ENCODE measurements around the gene CCL15. TPM values are rescaled to one million over a fixed set of nuclear protein-coding genes. Genes with fewer than 3 reads are reported as not detected.

CCL15 gene
- total and polyA plus RNA-seq, 2 donors (not counting 3 experiments of a cell fraction or from before 2014, with no cell fraction given), result not detected

DNA sequence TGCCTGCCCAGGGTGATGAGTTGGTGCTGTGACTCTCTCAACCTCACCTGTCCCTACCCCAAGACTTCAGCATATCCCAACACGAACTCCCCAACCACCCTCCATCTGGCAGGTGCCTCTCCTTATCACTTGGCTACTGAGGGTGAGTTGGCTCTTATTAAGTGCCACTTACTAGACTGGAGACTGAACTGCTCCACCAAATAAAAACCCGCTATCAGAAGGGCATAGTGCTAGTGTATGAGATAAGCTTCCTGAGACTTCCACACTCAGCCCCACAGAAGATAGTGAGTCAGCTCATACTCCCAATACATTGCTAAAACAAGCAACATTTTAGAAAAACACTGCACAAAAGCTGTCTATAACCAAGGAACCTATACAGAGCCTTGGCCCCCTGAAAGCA is 46.7 kb upstream of the CCL15 start:
- H3K36me3 ChIP-seq (ENCODE audit: control insufficient read depth in 2 of 2, extremely low read depth in 1 of 2, insufficient read depth in 2 of 2, low read length in 2 of 2), result no peaks in the 10 kb centered on the region
- H2AFZ ChIP-seq (ENCODE audit: low read depth, low read length), result no peak overlapping the region
- H3K27me3 ChIP-seq (ENCODE audit: control insufficient read depth in 2 of 2, insufficient read depth in 2 of 2, low read length in 2 of 2), result peaks cover 0 to 2% of the 10 kb centered on the region in 2 experiments
- no peaks in the 10 kb centered on the region for H3K9me3 ChIP-seq (replicated peaks; ENCODE audit: control insufficient read depth, insufficient read depth, low read length)
- FAIRE-seq (no peak), DNase-seq (ENCODE audit: low read depth, low spot score) (no peak)
- intact Hi-C loops (cut with micrococcal nuclease) (no loop called here), dilution Hi-C loops (cut with MboI; ENCODE audit: extremely low pct_ligation_motif_present, low sequenced_read_pairs) (no loop called here)
- no peak for TF ChIP-seq JUN (IDR thresholded peaks at IDR 0.05; ENCODE audit: borderline replicate concordance, insufficient read depth, insufficient read length, low read depth)
- TF ChIP-seq, protein P1, sequence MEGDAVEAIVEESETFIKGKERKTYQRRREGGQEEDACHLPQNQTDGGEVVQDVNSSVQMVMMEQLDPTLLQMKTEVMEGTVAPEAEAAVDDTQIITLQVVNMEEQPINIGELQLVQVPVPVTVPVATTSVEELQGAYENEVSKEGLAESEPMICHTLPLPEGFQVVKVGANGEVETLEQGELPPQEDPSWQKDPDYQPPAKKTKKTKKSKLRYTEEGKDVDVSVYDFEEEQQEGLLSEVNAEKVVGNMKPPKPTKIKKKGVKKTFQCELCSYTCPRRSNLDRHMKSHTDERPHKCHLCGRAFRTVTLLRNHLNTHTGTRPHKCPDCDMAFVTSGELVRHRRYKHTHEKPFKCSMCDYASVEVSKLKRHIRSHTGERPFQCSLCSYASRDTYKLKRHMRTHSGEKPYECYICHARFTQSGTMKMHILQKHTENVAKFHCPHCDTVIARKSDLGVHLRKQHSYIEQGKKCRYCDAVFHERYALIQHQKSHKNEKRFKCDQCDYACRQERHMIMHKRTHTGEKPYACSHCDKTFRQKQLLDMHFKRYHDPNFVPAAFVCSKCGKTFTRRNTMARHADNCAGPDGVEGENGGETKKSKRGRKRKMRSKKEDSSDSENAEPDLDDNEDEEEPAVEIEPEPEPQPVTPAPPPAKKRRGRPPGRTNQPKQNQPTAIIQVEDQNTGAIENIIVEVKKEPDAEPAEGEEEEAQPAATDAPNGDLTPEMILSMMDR (IDR thresholded peaks at IDR 0.05; ENCODE audit: extremely low read depth in 1 of 2, insufficient read depth in 1 of 2, low read depth in 1 of 2, low read length in 2 of 2), result no peak
- H3K9ac ChIP-seq (replicated peaks; ENCODE audit: extremely low read depth, insufficient read depth, low read length), result no peak overlapping the region
- H3K79me2 ChIP-seq (ENCODE audit: control insufficient read depth, insufficient read depth, low read length), result no peaks in the 10 kb centered on the region
- H3K4me1 ChIP-seq (ENCODE audit: control insufficient read depth, extremely low read depth, insufficient read depth, low read length), result no peaks in the 10 kb centered on the region
- H4K20me1 ChIP-seq (replicated peaks; ENCODE audit: control insufficient read depth, extremely low read depth, insufficient read depth, low read length), result no peaks in the 10 kb centered on the region
- H3K4me3 ChIP-seq (replicated peaks in 1 of 3; ENCODE audit: insufficient read depth in 1 of 3, low read depth in 1 of 3, low read length in 3 of 3), result no peak overlapping the region
- H3K4me2 ChIP-seq (ENCODE audit: insufficient read depth, low read length), result no peak overlapping the region
- ChIA-PET CTCF (interaction anchor here (1.1 to 1.2 kb wide), 2 partner anchors 72 to 101 kb away, joined by 3 to 5 read pairs; no protein-coding TSS in a partner anchor), POLR2A (no interaction called here)
- no peaks in the 10 kb centered on the region for H3K9me1 ChIP-seq (replicated peaks; ENCODE audit: control insufficient read depth, extremely low read depth, insufficient read depth, low read length)
- BruUV-seq (replicated peaks), result no TSS peak
- H3K27ac ChIP-seq (ENCODE audit: insufficient read depth, low read depth, low read length), result no peak overlapping the region

GRCh38 chr17:36036235-36036634 is 34.9 kb upstream of the CCL15 start:
- TF ChIP-seq, protein P1 (IDR thresholded peaks at IDR 0.05; ENCODE audit: extremely low read depth in 1 of 2, insufficient read depth in 1 of 2, low read depth in 1 of 2, low read length in 2 of 2), result no peak
- TF ChIP-seq MYC (IDR thresholded peaks at IDR 0.05; ENCODE audit: low read depth, low read length) (no peak), POLR2AphosphoS5 (IDR thresholded peaks at IDR 0.05; ENCODE audit: insufficient read depth, low read depth, low read length) (no peak), FOS (IDR thresholded peaks at IDR 0.05; ENCODE audit: borderline replicate concordance, insufficient read depth, low read length) (no peak), GATA2 (IDR thresholded peaks at IDR 0.05; ENCODE audit: insufficient read depth, insufficient read length, low read depth, low read length) (no peak), POLR2A (IDR thresholded peaks at IDR 0.05; ENCODE audit: low read depth, low read length) (no peak), JUN (IDR thresholded peaks at IDR 0.05; ENCODE audit: borderline replicate concordance, insufficient read depth, insufficient read length, low read depth) (no peak), EZH2 (IDR thresholded peaks at IDR 0.05; ENCODE audit: borderline replicate concordance, low read depth, low read length, severe bottlenecking) (no peak)
- TF ChIP-seq, protein P2, sequence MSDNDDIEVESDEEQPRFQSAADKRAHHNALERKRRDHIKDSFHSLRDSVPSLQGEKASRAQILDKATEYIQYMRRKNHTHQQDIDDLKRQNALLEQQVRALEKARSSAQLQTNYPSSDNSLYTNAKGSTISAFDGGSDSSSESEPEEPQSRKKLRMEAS (IDR thresholded peaks at IDR 0.05; ENCODE audit: insufficient read depth, insufficient read length), result no peak
- dilution Hi-C loops (cut with MboI; ENCODE audit: extremely low pct_ligation_motif_present, low sequenced_read_pairs), result no loop called here
- no peak overlapping the region for H3K4me3 ChIP-seq (replicated peaks in 1 of 3; ENCODE audit: insufficient read depth in 1 of 3, low read depth in 1 of 3, low read length in 3 of 3)
- H4K20me1 ChIP-seq (replicated peaks; ENCODE audit: control insufficient read depth, extremely low read depth, insufficient read depth, low read length), result no peaks in the 10 kb centered on the region
- ChIA-PET CTCF (no interaction called here), POLR2A (no interaction called here)
- no peaks in the 10 kb centered on the region for H3K9me1 ChIP-seq (replicated peaks; ENCODE audit: control insufficient read depth, extremely low read depth, insufficient read depth, low read length)
- H3K79me2 ChIP-seq (ENCODE audit: control insufficient read depth, insufficient read depth, low read length), result no peaks in the 10 kb centered on the region
- peaks cover 0 to 4% of the 10 kb centered on the region in 2 experiments for H3K27me3 ChIP-seq (ENCODE audit: control insufficient read depth in 2 of 2, insufficient read depth in 2 of 2, low read length in 2 of 2)
- no TSS peak for BruUV-seq (replicated peaks)
- no peaks in the 10 kb centered on the region for H3K36me3 ChIP-seq (ENCODE audit: control insufficient read depth in 2 of 2, extremely low read depth in 1 of 2, insufficient read depth in 2 of 2, low read length in 2 of 2)
- H3K27ac ChIP-seq (ENCODE audit: insufficient read depth, low read depth, low read length), result no peak overlapping the region
- no peaks in the 10 kb centered on the region for H3K4me1 ChIP-seq (ENCODE audit: control insufficient read depth, extremely low read depth, insufficient read depth, low read length)
- H3K9me3 ChIP-seq (replicated peaks; ENCODE audit: control insufficient read depth, insufficient read depth, low read length), result no peaks in the 10 kb centered on the region
- H2AFZ ChIP-seq (ENCODE audit: low read depth, low read length), result no peak overlapping the region
- H3K4me2 ChIP-seq (ENCODE audit: insufficient read depth, low read length), result no peak overlapping the region
- H3K9ac ChIP-seq (replicated peaks; ENCODE audit: extremely low read depth, insufficient read depth, low read length), result no peak overlapping the region
- intact Hi-C loops (cut with micrococcal nuclease), result no loop called here
- DNase-seq (ENCODE audit: low read depth, low spot score) (no peak), FAIRE-seq (no peak)

All from endothelial cell of umbilical vein (primary cell).